ENCODE results near the gene KRTAP10-7.
"Not testable (repeated sequence)": the region's sequence is repeated elsewhere in the genome, so short reads cannot be mapped to it uniquely, and the experiment has no call there.

Gene KRTAP10-7

GRCh38 chr21:44590897-44591800 lies 9.2 kb upstream of the KRTAP10-7 start:
- DNase-seq: not testable (repeated sequence)

GRCh38 chr21:44591801-44592130 lies 8.6 kb upstream of the KRTAP10-7 start:
- DNase-seq: not testable (repeated sequence)

- no peak for DNase-seq
Observed at GRCh38 chr21:44592446-44593311, 7.7 kb upstream of the KRTAP10-7 start, which contains the start of gene KRTAP10-6. KRTAP10-6 (minus strand) TSS chr21:44592505; CDS start chr21:44592484, 21 bp downstream.

GRCh38 chr21:44593598-44594405 lies 6.6 kb upstream of the KRTAP10-7 start:
- DNase-seq: peak; percentile 20

- no peak for DNase-seq
Observed at GRCh38 chr21:44594406-44594916, 5.9 kb upstream of the KRTAP10-7 start.

GRCh38 chr21:44595524-44595923 lies 4.9 kb upstream of the KRTAP10-7 start:
- no peak for DNase-seq

GRCh38 chr21:44596068-44596725 lies 4.2 kb upstream of the KRTAP10-7 start:
- DNase-seq: no peak

- no peak for DNase-seq
Observed at GRCh38 chr21:44598061-44598460, 2.3 kb upstream of the KRTAP10-7 start.

- no peak for DNase-seq
Observed at GRCh38 chr21:44599264-44600029, 950 bp upstream of the KRTAP10-7 start.

GRCh38 chr21:44601091-44601490 lies 694 bp downstream of the KRTAP10-7 start:
- not testable (repeated sequence) for DNase-seq

GRCh38 chr21:44601596-44602462 lies 1.4 kb downstream of the KRTAP10-7 start:
- DNase-seq: no peak

- no peak for DNase-seq
Observed at GRCh38 chr21:44602463-44602850, 2.1 kb downstream of the KRTAP10-7 start.

GRCh38 chr21:44603109-44603875 lies 2.9 kb downstream of the KRTAP10-7 start:
- DNase-seq: no peak

GRCh38 chr21:44603911-44604310 lies 3.5 kb downstream of the KRTAP10-7 start:
- no peak for DNase-seq

- DNase-seq: no peak
Observed at GRCh38 chr21:44606495-44606894, 6.1 kb downstream of the KRTAP10-7 start.

GRCh38 chr21:44609193-44609592 lies 8.8 kb downstream of the KRTAP10-7 start:
- no peak for DNase-seq

GRCh38 chr21:44610157-44610843 lies 9.9 kb downstream of the KRTAP10-7 start:
- not testable (repeated sequence) for DNase-seq

GRCh38 chr21:44611551-44611950 lies 11.2 kb downstream of the KRTAP10-7 start:
- no peak for DNase-seq

GRCh38 chr21:44612029-44612486 lies 11.7 kb downstream of the KRTAP10-7 start, which contains the start of gene KRTAP10-8:
KRTAP10-8 (plus strand) TSS chr21:44612079; CDS start chr21:44612101, 22 bp downstream.
- DNase-seq: no peak

All from NCI-H510A treated with DMSO at 0.1 percent for 48 hours (cell line).